Right lung (tissue), 5 donors: Measurements from ENCODE around the gene ERCC6L. TPM values are rescaled to one million over a fixed set of nuclear protein-coding genes. Genes with fewer than 3 reads are reported as not detected.
"Not testable (repeated sequence)": the region's sequence is repeated elsewhere in the genome, so short reads cannot be mapped to it uniquely, and the experiment has no call there.

Source experiments
- DNase-seq, 2 donors: peaks; one replicate each; pipeline ENCODE4 v3.0.0-alpha.2; 2013
- polyA plus RNA-seq, 5 donors: library from polyadenylated mRNA; unstranded; fragments of 120-200 nt; gene quantifications; one replicate each; pipeline versions ENCODE4 v1.2.1 to v1.2.3, GENCODE V29; 2013; ENCODE audit warnings: inconsistent platforms in 1 of 5, low replicate concordance in 1 of 5; ENCODE audit not compliant: insufficient read length in 5 of 5, insufficient read depth in 1 of 5

Gene ERCC6L
- polyA plus RNA-seq, 5 donors, result 2.5 to 7.9 (median 3.9) TPM

- no peak for DNase-seq
These were observed 17.0 kb upstream of the ERCC6L start for GRCh38 chrX:72255864-72256263.

GRCh38 chrX:72255445-72255844, 16.6 kb upstream of the ERCC6L start:
- DNase-seq, result no peak

GRCh38 chrX:72254816-72255215, 16.0 kb upstream of the ERCC6L start:
- no peak for DNase-seq

- DNase-seq, result no peak
These were observed 14.9 kb upstream of the ERCC6L start for GRCh38 chrX:72253686-72254085.

- peak in 1 of 2 donors; percentile 47 for DNase-seq
These were observed 8.5 kb upstream of the ERCC6L start for GRCh38 chrX:72247206-72247942.

- DNase-seq, result peak in 1 of 2 donors; percentile 11
These were observed 6.7 kb upstream of the ERCC6L start for GRCh38 chrX:72245461-72246089.

GRCh38 chrX:72243472-72243871, 4.6 kb upstream of the ERCC6L start:
- DNase-seq, result no peak

- DNase-seq, result no peak
These were observed 2.1 kb upstream of the ERCC6L start for GRCh38 chrX:72240976-72241375.

- DNase-seq, result no peak
These were observed 644 bp downstream of the ERCC6L start for GRCh38 chrX:72238183-72238582.

GRCh38 chrX:72236841-72237240, 2.0 kb downstream of the ERCC6L start:
- DNase-seq, result no peak

GRCh38 chrX:72230290-72230689, 8.5 kb downstream of the ERCC6L start:
- no peak for DNase-seq

GRCh38 chrX:72220375-72220774, 18.5 kb downstream of the ERCC6L start:
- not testable (repeated sequence) for DNase-seq

GRCh38 chrX:72216973-72217372, 21.9 kb downstream of the ERCC6L start:
- no peak for DNase-seq

GRCh38 chrX:72208126-72208800, 30.6 kb downstream of the ERCC6L start:
- no peak for DNase-seq

GRCh38 chrX:72207366-72207765, 31.5 kb downstream of the ERCC6L start:
- DNase-seq, result no peak

GRCh38 chrX:72205706-72206105, 33.1 kb downstream of the ERCC6L start:
- no peak for DNase-seq

GRCh38 chrX:72203421-72203820, 35.4 kb downstream of the ERCC6L start:
- no peak for DNase-seq

- DNase-seq, result no peak
These were observed 35.9 kb downstream of the ERCC6L start for GRCh38 chrX:72202792-72203401.

- DNase-seq, result no peak
These were observed 36.8 kb downstream of the ERCC6L start for GRCh38 chrX:72201836-72202536.

GRCh38 chrX:72182924-72183323, 55.9 kb downstream of the ERCC6L start:
- no peak for DNase-seq

- DNase-seq, result peak; percentile 92 to 95
These were observed 57.4 kb downstream of the ERCC6L start, which contains the start of gene PIN4 for GRCh38 chrX:72181178-72182125. Gene PIN4, plus strand, starts transcription at chrX:72181757. Its CDS starts 29 bp downstream, at chrX:72181786.
